SK-N-SH (cell line): ENCODE measurements around the gene MTURN.

ENCODE experiments used
- CHD2 ChIP-seq: fragments of 150-350 bp; IDR thresholded peaks from 2 replicates; pipeline ENCODE4 v1.6.1; 2018; ENCODE audit warnings: low read length; ENCODE audit not compliant: partially characterized antibody
- EZH2phosphoT487 ChIP-seq: fragments of 200-600 bp; sonication (generic); IDR thresholded peaks from 2 replicates; pipeline ENCODE4 v1.6.1; 2017; ENCODE audit warnings: low read depth, mixed run types, mild to moderate bottlenecking, antibody characterized with exemption, moderate library complexity, borderline replicate concordance
- GATA2 ChIP-seq: sonication (generic); formaldehyde crosslinking; IDR thresholded peaks from 2 replicates; pipeline ENCODE4 v1.5.0; 2020; ENCODE audit warnings: mild to moderate bottlenecking, missing genetic modification reagents
- POLR2AphosphoS5 ChIP-seq: IDR thresholded peaks from 2 replicates; pipeline ENCODE4 v1.6.1; 2012; ENCODE audit warnings: low read depth, low read length
- RAD21 ChIP-seq: IDR thresholded peaks from 2 replicates; pipeline ENCODE4 v1.6.1; 2012; ENCODE audit warnings: mild to moderate bottlenecking, low read length
- REST ChIP-seq: IDR thresholded peaks from 2 replicates; pipeline ENCODE4 v1.6.1; 2012; ENCODE audit warnings: mild to moderate bottlenecking, low read depth, low read length, moderate library complexity
- RFX5 ChIP-seq: IDR thresholded peaks from 2 replicates; pipeline ENCODE4 v1.6.1; 2012; ENCODE audit warnings: mild to moderate bottlenecking, improper control_type of control experiment, low read length
- TAF1 ChIP-seq: IDR thresholded peaks from 2 replicates; pipeline ENCODE4 v1.6.1; 2012; ENCODE audit warnings: low read depth, mild to moderate bottlenecking, low read length, moderate library complexity, borderline replicate concordance
- YY1 ChIP-seq: IDR thresholded peaks from 2 replicates; pipeline ENCODE4 v1.4.0; 2012; ENCODE audit warnings: low read depth, mild to moderate bottlenecking
- TF ChIP-seq, protein P1 (sequence below): fragments of 200-600 bp; sonication (generic); IDR thresholded peaks from 2 replicates; pipeline ENCODE4 v1.6.1; 2017; ENCODE audit warnings: antibody characterized with exemption, mild to moderate bottlenecking, moderate library complexity
- TF ChIP-seq, protein P2 (sequence below): fragments of 150-350 bp; IDR thresholded peaks from 2 replicates; pipeline ENCODE4 v1.6.1; 2017; ENCODE audit warnings: antibody characterized with exemption, low read length, low read depth, borderline replicate concordance
- TF ChIP-seq, protein P3 (sequence below): fragments of 150-350 bp; IDR thresholded peaks from 2 replicates; pipeline ENCODE4 v1.6.1; 2016; ENCODE audit warnings: mild to moderate bottlenecking, low read depth, low read length

GRCh38 chr7:30148426-30148825 is 13.6 kb downstream of the MTURN start:
- TF ChIP-seq YY1, result no peak
- TF ChIP-seq, protein P1, sequence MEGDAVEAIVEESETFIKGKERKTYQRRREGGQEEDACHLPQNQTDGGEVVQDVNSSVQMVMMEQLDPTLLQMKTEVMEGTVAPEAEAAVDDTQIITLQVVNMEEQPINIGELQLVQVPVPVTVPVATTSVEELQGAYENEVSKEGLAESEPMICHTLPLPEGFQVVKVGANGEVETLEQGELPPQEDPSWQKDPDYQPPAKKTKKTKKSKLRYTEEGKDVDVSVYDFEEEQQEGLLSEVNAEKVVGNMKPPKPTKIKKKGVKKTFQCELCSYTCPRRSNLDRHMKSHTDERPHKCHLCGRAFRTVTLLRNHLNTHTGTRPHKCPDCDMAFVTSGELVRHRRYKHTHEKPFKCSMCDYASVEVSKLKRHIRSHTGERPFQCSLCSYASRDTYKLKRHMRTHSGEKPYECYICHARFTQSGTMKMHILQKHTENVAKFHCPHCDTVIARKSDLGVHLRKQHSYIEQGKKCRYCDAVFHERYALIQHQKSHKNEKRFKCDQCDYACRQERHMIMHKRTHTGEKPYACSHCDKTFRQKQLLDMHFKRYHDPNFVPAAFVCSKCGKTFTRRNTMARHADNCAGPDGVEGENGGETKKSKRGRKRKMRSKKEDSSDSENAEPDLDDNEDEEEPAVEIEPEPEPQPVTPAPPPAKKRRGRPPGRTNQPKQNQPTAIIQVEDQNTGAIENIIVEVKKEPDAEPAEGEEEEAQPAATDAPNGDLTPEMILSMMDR, result no peak
- TF ChIP-seq POLR2AphosphoS5, result no peak
- no peak for TF ChIP-seq EZH2phosphoT487
- TF ChIP-seq, protein P2, sequence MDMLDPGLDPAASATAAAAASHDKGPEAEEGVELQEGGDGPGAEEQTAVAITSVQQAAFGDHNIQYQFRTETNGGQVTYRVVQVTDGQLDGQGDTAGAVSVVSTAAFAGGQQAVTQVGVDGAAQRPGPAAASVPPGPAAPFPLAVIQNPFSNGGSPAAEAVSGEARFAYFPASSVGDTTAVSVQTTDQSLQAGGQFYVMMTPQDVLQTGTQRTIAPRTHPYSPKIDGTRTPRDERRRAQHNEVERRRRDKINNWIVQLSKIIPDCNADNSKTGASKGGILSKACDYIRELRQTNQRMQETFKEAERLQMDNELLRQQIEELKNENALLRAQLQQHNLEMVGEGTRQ, result no peak
- TF ChIP-seq REST, result no peak
- no peak for TF ChIP-seq RFX5
- no peak for TF ChIP-seq TAF1
- no peak for TF ChIP-seq CHD2
- no peak for TF ChIP-seq GATA2
- TF ChIP-seq, protein P3, sequence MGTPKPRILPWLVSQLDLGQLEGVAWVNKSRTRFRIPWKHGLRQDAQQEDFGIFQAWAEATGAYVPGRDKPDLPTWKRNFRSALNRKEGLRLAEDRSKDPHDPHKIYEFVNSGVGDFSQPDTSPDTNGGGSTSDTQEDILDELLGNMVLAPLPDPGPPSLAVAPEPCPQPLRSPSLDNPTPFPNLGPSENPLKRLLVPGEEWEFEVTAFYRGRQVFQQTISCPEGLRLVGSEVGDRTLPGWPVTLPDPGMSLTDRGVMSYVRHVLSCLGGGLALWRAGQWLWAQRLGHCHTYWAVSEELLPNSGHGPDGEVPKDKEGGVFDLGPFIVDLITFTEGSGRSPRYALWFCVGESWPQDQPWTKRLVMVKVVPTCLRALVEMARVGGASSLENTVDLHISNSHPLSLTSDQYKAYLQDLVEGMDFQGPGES, result no peak
- no peak for TF ChIP-seq RAD21
